Activated T-cell treated with anti-CD3 and anti-CD28 coated beads, Interleukin-2, amount 50 U/mL, for 1 hour (primary cell): ENCODE measurements around the gene PPA2.
"Not testable (repeated sequence)": the region's sequence is repeated elsewhere in the genome, so short reads cannot be mapped to it uniquely, and the experiment has no call there.

Source experiments
- DNase-seq: peaks from one replicate; pipeline ENCODE4 v3.0.0-alpha.2; 2020

PPA2 gene

GRCh38 chr4:105473324-105474098, at the start of gene PPA2:
PPA2 (minus strand) TSS chr4:105474062; CDS start chr4:105474050, 12 bp downstream.
- peak; percentile 86 for DNase-seq

GRCh38 chr4:105520819-105521790, 47.2 kb upstream of the PPA2 start:
- no peak for DNase-seq

- DNase-seq: no peak
Observed at GRCh38 chr4:105510245-105510644, 36.4 kb upstream of the PPA2 start.

- no peak for DNase-seq
Observed at GRCh38 chr4:105509714-105510113, 35.9 kb upstream of the PPA2 start.

GRCh38 chr4:105509291-105509690, 35.4 kb upstream of the PPA2 start:
- no peak for DNase-seq

- DNase-seq: no peak
Observed at GRCh38 chr4:105504744-105505143, 30.9 kb upstream of the PPA2 start.

- no peak for DNase-seq
Observed at GRCh38 chr4:105503484-105503883, 29.6 kb upstream of the PPA2 start.

GRCh38 chr4:105496899-105497298, 23.0 kb upstream of the PPA2 start:
- DNase-seq: no peak

GRCh38 chr4:105495667-105496066, 21.8 kb upstream of the PPA2 start:
- no peak for DNase-seq

GRCh38 chr4:105490523-105490922, 16.7 kb upstream of the PPA2 start:
- no peak for DNase-seq

GRCh38 chr4:105483840-105484239, 10.0 kb upstream of the PPA2 start:
- DNase-seq: no peak

- no peak for DNase-seq
Observed at GRCh38 chr4:105474099-105474518, 247 bp upstream of the PPA2 start.

GRCh38 chr4:105472871-105473323, 965 bp downstream of the PPA2 start:
- DNase-seq: no peak

GRCh38 chr4:105471566-105472176, 2.2 kb downstream of the PPA2 start:
- DNase-seq: peak; percentile 53

GRCh38 chr4:105470766-105471165, 3.1 kb downstream of the PPA2 start:
- no peak for DNase-seq

- no peak for DNase-seq
Observed at GRCh38 chr4:105469736-105470135, 4.1 kb downstream of the PPA2 start.

GRCh38 chr4:105466580-105466979, 7.3 kb downstream of the PPA2 start:
- DNase-seq: no peak

- not testable (repeated sequence) for DNase-seq
Observed at GRCh38 chr4:105464563-105464962, 9.3 kb downstream of the PPA2 start.

- no peak for DNase-seq
Observed at GRCh38 chr4:105462576-105462975, 11.3 kb downstream of the PPA2 start.

GRCh38 chr4:105461621-105462382, 12.1 kb downstream of the PPA2 start:
- DNase-seq: no peak

- DNase-seq: no peak
Observed at GRCh38 chr4:105461221-105461620, 12.6 kb downstream of the PPA2 start.

GRCh38 chr4:105460306-105460705, 13.6 kb downstream of the PPA2 start:
- no peak for DNase-seq
